T47D (cell line): ENCODE measurements around the gene OLFML3.

Experiments
- DNase-seq, 2 experiments: peaks; one replicate each; pipeline versions ENCODE4 v3.0.0 to v3.0.0-alpha.2; 2011 to 2012; ENCODE audit warnings: low read depth in 1 of 2, low spot score in 1 of 2
- JUND ChIP-seq: IDR thresholded peaks from 2 replicates; pipeline ENCODE4 v1.6.1; 2012; ENCODE audit warnings: low read depth
- in situ Hi-C: cut with HindIII; loops from 2 replicates; pipeline ENCODE4 v1.10.0; 2016; ENCODE audit warnings: low sequenced_read_pairs, low pct_unique_long_range_greater_than_20kb

The OLFML3 gene

GRCh38 chr1:114025609-114026401 is 46.5 kb downstream of the OLFML3 start:
- TF ChIP-seq JUND: no peak
- in situ Hi-C loops: no loop called here
- DNase-seq: no peak

GRCh38 chr1:114026797-114027196 is 47.5 kb downstream of the OLFML3 start:
- no peak for DNase-seq
- TF ChIP-seq JUND: no peak
- in situ Hi-C loops: no loop called here
